ENCODE measurements around the gene AMPD3. TPM values are rescaled to one million over a fixed set of nuclear protein-coding genes. Genes with fewer than 3 reads are reported as not detected.

The AMPD3 gene
- total and polyA plus RNA-seq, 12 donors = 0.59 to 8.7 (median 2.4) TPM

GRCh38 chr11:10498022-10498400 is 42.9 kb downstream of the AMPD3 start:
- no peak for TF ChIP-seq CTCF (IDR thresholded peaks at IDR 0.05)
- H3K4me1 ChIP-seq = peaks cover 0 to 14% (median 0%) of the 10 kb centered on the region in 9 donors
- peaks cover 0 to 79% (median 0%) of the 10 kb centered on the region in 9 donors for H3K36me3 ChIP-seq
- DNase-seq = no peak
- intact Hi-C loops (cut with DNase I) = no loop called here
- no peak for ATAC-seq
- no peak overlapping the region for H3K27ac ChIP-seq
- no peaks in the 10 kb centered on the region for H3K27me3 ChIP-seq
- 96% methylated on average over 7 of the region's 7 CpGs for WGBS, 2 donors
- no peaks in the 10 kb centered on the region for H3K9me3 ChIP-seq
- H3K4me3 ChIP-seq = no peak overlapping the region

- ATAC-seq (no peak), DNase-seq (no peak)
- 79 to 94% methylated on average over 10 of the region's 10 CpGs for WGBS, 2 donors
- Histone ChIP-seq H3K9me3 (no peaks in the 10 kb centered on the region), H3K4me3 (no peak overlapping the region), H3K36me3 (peaks cover 0 to 73% (median 0%) of the 10 kb centered on the region in 9 donors), H3K27ac (no peak overlapping the region), H3K27me3 (no peaks in the 10 kb centered on the region), H3K4me1 (peaks cover 0 to 20% (median 0%) of the 10 kb centered on the region in 9 donors)
- intact Hi-C loops (cut with DNase I) = no loop called here
- no peak for TF ChIP-seq CTCF (IDR thresholded peaks at IDR 0.05)
These were observed 43.6 kb downstream of the AMPD3 start for GRCh38 chr11:10498426-10499250.

- intact Hi-C loops (cut with DNase I) = no loop called here
- DNase-seq (no peak), ATAC-seq (no peak)
- Histone ChIP-seq H3K27me3 (no peaks in the 10 kb centered on the region), H3K4me3 (no peak overlapping the region), H3K9me3 (no peaks in the 10 kb centered on the region), H3K27ac (no peak overlapping the region), H3K4me1 (peaks cover 0 to 27% (median 0%) of the 10 kb centered on the region in 9 donors), H3K36me3 (peaks cover 0 to 67% (median 0%) of the 10 kb centered on the region in 9 donors)
- no peak for TF ChIP-seq CTCF (IDR thresholded peaks at IDR 0.05)
- 92 to 96% methylated on average over 5 of the region's 5 CpGs for WGBS, 2 donors
These were observed 44.4 kb downstream of the AMPD3 start for GRCh38 chr11:10499452-10499851.

GRCh38 chr11:10499874-10500601 is 45.0 kb downstream of the AMPD3 start:
- WGBS, 2 donors = 97% methylated on average over 15 of the region's 15 CpGs
- Histone ChIP-seq H3K36me3 (peaks cover 0 to 66% (median 0%) of the 10 kb centered on the region in 9 donors), H3K27me3 (no peaks in the 10 kb centered on the region), H3K4me3 (no peak overlapping the region), H3K4me1 (peaks cover 0 to 33% (median 0%) of the 10 kb centered on the region in 9 donors), H3K9me3 (no peaks in the 10 kb centered on the region), H3K27ac (no peak overlapping the region)
- DNase-seq (no peak), ATAC-seq (no peak)
- no peak for TF ChIP-seq CTCF (IDR thresholded peaks at IDR 0.05)
- intact Hi-C loops (cut with DNase I) = no loop called here
